HG03060 (cell line): ENCODE data around the gene L2HGDH.
"Not testable (repeated sequence)": the region's sequence is repeated elsewhere in the genome, so short reads cannot be mapped to it uniquely, and the experiment has no call there.

Experiments
- ATAC-seq: cut with Tn5 transposase; IDR thresholded peaks from one replicate; pipeline ENCODE4 v1.9.1; 2021; ENCODE audit warnings: low read depth, moderate number of reproducible peaks; ENCODE audit not compliant: unreplicated experiment

The L2HGDH gene

GRCh38 chr14:50340045-50340444, 28.0 kb upstream of the L2HGDH start:
- ATAC-seq: no peak

DNA sequence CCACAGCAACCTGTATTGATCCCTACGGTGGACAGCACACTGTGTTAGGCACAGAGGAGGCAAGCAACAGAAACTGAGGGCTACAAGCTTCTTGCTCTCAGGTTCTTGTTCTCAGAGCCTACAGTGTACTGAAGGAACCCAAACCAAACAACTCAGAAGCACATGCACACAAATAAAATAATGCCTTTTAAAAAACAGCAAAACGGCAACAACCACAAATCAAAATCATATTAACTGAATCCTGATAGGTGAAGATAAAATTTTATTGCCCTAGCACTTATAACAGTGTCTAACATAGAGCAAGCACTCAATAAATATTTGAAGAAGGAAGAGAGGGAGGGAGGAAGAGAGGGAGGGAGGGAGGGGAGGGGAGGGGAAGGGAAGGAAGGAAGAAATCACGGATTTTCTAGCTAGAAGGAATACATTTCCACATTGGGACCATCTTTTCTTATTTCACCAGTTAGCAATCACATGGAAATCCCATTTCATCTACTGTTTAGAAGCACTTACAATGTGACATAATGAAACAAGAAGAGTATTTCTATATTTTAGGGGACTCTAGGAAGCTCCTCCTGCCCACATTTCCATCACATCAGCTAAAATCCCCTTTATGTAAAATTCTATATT, 27.3 kb upstream of the L2HGDH start:
- no peak for ATAC-seq

DNA sequence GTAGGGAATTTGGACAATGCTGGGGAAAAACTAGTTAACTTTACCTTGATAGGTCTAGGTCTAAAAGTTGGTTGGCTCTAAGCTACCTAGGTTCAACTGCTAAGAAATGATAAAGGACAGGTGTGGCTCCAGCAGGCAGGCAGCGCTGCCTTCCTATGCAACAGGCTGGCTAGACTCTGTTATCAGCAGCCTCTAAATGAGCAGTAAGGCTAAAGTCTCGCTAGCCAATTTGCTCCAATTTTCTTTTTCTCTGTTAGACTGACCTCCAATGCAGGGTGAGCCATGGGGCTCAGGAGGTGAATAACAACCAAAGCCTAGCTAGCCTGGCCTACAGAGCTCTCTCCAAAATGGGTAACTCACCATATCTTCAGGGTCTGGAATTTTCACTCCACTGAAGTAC, 26.6 kb upstream of the L2HGDH start:
- ATAC-seq: no peak

DNA sequence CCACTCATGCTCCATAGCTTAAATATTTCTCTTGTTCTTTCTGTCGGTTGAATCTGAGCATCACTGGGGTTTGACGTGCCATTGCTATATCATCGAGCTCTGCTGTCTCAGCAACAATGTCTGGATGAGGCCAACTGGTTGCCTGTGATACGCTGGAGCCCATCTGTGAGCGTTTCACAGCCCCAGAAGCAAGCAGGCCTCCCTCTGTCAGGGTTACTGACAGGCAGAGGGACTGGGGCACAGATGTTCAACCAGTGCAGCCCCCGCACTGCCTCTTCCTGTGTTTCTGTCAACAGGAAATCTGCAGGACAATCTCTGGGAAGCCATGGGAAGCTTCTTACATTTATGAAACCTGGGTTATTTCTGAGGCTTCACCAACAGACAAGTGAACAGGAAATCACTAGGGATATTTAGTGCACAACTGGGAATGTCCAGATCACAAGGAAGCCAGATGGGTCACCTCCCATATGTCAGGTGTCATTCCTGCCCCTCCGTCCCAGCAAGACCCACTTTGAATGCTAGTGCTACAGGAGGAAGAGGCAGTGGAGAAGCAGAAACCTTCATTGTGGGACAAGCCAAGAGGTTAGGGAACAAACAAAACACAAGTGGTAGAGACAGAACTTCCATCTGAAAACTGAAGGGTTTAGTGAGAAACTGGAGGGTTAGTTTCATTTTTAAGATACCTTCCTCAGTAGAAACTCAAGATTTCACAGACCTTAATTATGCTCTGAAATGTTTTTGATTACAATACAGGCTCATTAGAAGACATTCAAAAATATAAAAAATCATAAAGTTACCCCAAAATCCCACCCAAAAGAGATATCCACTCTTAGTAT, 24.2 kb upstream of the L2HGDH start:
- ATAC-seq: no peak

DNA sequence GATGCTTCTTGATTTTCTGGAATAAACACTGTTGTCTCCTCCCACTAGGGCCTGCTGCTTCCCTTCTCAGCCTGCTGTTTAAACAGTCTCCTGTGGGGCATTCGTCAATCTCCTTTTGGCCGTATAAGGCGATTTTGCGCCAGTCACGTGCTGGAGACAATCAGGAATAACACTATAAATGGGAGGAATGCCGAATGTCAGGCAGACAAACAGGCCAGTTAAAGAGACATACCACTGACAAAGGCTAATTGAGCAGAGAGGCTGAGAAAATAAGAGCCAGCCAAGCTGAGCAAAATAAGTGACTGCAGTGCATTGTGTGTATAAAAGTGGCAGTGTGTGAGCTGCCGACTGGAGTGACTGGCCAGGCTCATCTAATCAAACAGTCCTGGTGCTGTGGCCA, 23.4 kb upstream of the L2HGDH start:
- ATAC-seq: no peak

DNA sequence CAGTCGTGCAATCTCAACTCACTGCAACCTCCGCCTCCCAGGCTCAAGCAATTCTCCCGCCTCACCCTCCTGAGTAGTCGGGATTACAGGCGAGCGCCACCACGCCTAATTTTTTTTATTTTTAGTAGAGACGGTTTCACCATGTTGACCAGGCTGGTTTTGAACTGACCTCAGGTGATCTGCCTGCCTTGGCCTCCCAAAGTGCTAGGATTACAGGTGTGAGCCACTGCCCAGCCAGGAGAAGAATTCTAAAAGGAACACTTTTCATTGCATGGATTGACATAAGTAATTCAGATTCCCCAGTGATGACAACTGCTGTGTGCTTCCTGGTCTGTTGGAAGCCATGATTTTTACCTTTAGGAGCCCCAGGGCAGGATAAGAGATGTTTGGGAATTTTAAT, 22.2 kb upstream of the L2HGDH start:
- ATAC-seq: no peak

DNA sequence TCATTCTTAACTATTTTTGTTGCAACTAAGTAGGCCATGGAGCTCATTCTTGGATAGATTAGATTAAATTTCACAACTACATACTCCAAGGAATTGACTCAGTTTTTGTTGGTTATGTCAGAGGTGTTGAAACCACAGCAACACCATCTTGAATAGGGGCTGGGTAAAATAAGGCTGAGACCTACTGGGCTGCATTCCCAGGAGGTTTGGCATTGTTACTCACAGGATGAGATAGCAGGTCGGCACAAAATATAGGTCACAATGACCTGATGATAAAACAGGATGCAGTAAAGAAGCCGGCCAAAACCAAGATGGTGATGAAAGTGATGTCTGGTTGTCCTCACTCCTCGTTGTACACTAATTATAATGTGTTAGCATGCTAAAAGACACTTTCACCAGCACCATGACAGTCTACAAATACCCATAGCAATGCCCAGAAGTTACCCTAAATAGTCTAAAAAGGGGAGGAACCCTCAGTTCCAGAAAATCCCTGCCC, 21.0 kb upstream of the L2HGDH start:
- no peak for ATAC-seq

DNA sequence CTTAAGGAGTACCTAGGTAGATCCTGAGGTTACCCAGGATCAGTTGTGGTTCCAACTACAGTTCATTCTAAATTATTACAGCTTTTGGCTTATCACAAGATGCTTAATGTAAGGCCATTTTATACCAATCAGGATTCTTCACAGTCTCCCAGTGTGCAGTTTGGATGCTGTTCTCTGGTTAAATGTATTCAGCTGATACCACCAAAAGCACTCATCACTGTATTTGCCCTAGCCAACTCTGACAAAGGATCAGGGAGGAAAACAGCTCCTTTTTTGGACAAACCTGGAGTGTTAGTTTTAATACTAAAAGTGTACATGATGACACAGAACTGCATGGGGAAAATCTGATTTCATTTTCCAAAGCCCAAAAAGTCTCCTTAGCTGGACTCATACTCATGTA, 19.6 kb upstream of the L2HGDH start:
- no peak for ATAC-seq

DNA sequence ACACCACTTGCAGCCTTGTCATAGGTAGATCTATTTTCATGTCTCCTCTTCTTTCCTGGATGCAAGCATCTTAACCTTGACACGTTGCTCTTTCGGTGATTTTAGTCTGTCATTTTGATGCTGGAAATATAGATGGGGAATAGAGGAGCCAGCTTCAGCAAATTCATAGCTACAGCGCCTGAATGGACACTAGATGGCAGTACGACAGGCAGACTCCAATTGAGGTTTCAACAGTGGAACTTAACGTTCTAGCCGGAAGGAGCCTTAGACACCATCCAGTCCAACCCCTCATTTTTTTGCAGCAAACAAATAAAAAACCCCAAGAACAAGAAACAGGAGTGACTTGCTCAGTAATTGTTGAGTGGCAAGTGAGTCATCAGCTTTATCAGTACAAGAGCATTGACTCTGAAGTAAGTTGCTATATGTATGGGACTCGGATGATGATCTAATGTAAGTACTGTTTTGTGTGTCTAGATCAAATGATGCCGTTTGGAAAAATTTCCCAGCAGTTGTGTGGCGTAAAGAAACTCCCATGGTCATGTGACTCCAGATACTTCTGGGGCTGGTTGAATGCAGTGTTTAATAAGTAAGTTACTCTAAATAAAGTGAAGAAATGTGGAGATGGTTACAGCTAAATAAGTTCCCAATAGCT, 9.1 kb upstream of the L2HGDH start:
- ATAC-seq: peak; percentile 84

GRCh38 chr14:50320283-50320682, 8.3 kb upstream of the L2HGDH start:
- no peak for ATAC-seq

GRCh38 chr14:50319721-50320120, 7.7 kb upstream of the L2HGDH start:
- no peak for ATAC-seq

GRCh38 chr14:50319293-50319692, 7.3 kb upstream of the L2HGDH start:
- ATAC-seq: no peak

GRCh38 chr14:50318031-50318626, 6.1 kb upstream of the L2HGDH start:
- ATAC-seq: no peak

DNA sequence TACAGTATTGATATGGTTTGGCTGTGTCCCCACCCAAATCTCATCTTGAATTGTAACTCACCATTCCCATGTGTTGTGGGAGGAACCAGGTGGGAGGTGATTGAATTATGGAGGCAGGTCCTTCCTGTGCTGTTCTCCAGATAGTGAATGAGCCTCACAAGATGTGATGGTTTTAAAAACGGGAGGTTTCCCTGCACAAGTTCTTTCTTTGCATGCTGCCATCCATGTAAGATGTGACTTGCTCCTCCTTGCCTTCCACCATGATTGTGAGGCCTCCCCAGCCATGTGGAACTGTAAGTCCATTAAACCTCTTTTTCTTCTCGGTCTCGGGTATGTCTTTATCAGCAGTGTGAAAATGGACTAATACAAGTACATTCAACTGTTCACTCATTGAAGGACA, 2.1 kb upstream of the L2HGDH start:
- ATAC-seq: not testable (repeated sequence)

- ATAC-seq: peak; percentile 17
Measured at GRCh38 chr14:50312734-50313054, 665 bp upstream of the L2HGDH start.

GRCh38 chr14:50311337-50311971, 575 bp downstream of the L2HGDH start:
- ATAC-seq: no peak

GRCh38 chr14:50310445-50310844, 1.6 kb downstream of the L2HGDH start:
- no peak for ATAC-seq

DNA sequence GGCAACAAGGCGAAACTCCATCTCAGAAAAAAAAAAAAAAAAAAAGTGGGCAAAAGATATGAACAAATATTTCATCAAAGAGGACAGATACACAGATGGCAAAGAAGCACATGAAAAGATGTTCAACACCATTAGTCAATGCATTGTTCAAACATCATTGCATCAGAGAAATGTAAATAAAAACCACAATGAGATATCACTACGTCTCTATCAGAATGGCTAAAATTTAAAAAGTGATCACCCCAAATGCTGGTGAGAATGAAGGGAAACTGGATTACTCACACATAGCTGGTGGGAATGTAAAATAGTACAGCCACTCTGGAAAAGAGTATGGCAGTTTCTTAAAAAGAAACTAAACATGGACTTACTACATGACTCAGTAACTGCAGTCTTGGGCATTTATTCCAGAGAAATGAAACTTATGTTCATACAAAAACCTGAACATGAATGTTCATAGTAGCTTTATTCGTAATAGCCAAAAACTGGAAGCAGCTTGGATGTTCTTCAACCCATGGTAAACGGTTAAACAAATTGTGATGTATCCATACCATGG, 3.6 kb downstream of the L2HGDH start:
- ATAC-seq: no peak

DNA sequence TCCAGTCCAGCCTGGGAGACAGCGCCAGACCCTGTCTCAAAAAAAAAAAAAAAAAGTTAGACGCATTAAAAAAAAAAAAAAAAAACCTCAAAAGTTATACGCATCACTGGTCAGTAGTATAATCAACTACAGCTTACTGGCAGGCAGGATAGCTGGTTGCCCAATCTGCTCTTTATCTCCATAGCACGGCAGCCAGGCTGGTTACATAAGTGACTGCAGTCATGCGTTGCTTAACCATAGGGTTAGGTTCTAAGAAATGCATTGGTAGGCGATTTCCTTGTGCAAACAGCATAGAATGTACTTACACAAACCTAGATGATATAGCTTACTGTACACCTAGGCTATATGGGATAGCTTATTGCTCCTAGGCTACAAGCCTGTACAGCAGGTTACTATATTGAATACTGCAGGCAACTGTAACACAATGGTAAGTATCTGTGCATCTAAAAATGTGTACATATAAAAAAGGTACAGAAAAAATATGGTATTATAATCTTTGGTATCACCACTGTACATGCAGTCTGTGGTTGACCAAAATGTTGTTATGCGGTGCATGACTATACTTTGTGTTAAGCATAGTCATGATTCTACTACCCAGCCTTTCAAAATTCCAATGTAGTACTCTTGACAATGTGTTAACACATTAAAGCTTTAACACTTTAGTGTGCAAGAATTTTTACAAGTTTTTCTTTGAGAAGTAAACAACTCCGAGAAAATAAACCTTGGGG, 8.1 kb downstream of the L2HGDH start:
- no peak for ATAC-seq

GRCh38 chr14:50301914-50302313, 10.1 kb downstream of the L2HGDH start:
- no peak for ATAC-seq
